GM12878 (cell line): ENCODE data around the gene KIF5A. TPM values are rescaled to one million over a fixed set of nuclear protein-coding genes. Genes with fewer than 3 reads are reported as not detected.

Source experiments
- CBFB ChIP-seq: IDR thresholded peaks from 2 replicates; pipeline ENCODE4 v1.6.1; 2016; ENCODE audit warnings: antibody characterized with exemption, low read depth
- EED ChIP-seq: sonication (generic); IDR thresholded peaks from 2 replicates; pipeline ENCODE4 v1.6.1; 2016; ENCODE audit warnings: antibody characterized with exemption, low read depth
- HCFC1 ChIP-seq: fragments of 150-350 bp; IDR thresholded peaks from 2 replicates; pipeline ENCODE4 v1.6.1; 2014; ENCODE audit warnings: low read length
- IKZF2 ChIP-seq, 2 experiments: fragments of 450-650 bp; IDR thresholded peaks; 2 replicates each; pipeline ENCODE4 v1.6.1; 2017; ENCODE audit warnings: mild to moderate bottlenecking in 2 of 2, moderate library complexity in 2 of 2
- JUNB ChIP-seq: IDR thresholded peaks from 2 replicates; pipeline ENCODE4 v1.6.1; 2016; ENCODE audit warnings: antibody characterized with exemption, mild to moderate bottlenecking
- KAT2A ChIP-seq: conservative IDR thresholded peaks from 2 replicates; pipeline ENCODE4 v1.6.1; 2011; ENCODE audit warnings: low read depth, low read length; ENCODE audit not compliant: control insufficient read depth
- KLF5 ChIP-seq: fragments of 450-650 bp; IDR thresholded peaks from 2 replicates; pipeline ENCODE4 v1.6.1; 2014; ENCODE audit warnings: mild to moderate bottlenecking; ENCODE audit not compliant: partially characterized antibody
- MEF2B ChIP-seq: fragments of 450-650 bp; IDR thresholded peaks from 2 replicates; pipeline ENCODE4 v1.6.1; 2018; ENCODE audit warnings: mild to moderate bottlenecking, moderate library complexity; ENCODE audit not compliant: partially characterized antibody, poor library complexity, severe bottlenecking
- NFXL1 ChIP-seq: fragments of 450-650 bp; IDR thresholded peaks from 2 replicates; pipeline ENCODE4 v1.6.1; 2017; ENCODE audit warnings: antibody characterized with exemption, mild to moderate bottlenecking, borderline replicate concordance
- NFYA ChIP-seq: IDR thresholded peaks from 2 replicates; pipeline ENCODE4 v1.6.1; 2011; ENCODE audit warnings: low read depth, mild to moderate bottlenecking, low read length, improper control_type of control experiment, borderline replicate concordance
- NR2C2 ChIP-seq: IDR thresholded peaks from 2 replicates; pipeline ENCODE4 v1.6.1; 2011; ENCODE audit warnings: borderline replicate concordance, low read depth; ENCODE audit not compliant: control insufficient read depth, insufficient read length
- PAX5 ChIP-seq: IDR thresholded peaks from 2 replicates; pipeline ENCODE4 v1.6.1; 2011; ENCODE audit warnings: low read depth, low read length, borderline replicate concordance
- POLR2AphosphoS2 ChIP-seq: IDR thresholded peaks from 2 replicates; pipeline ENCODE4 v1.6.1; 2011; ENCODE audit warnings: low read depth, mild to moderate bottlenecking, low read length, improper control_type of control experiment, moderate library complexity
- POLR2AphosphoS5 ChIP-seq: IDR thresholded peaks from 2 replicates; pipeline ENCODE4 v1.6.1; 2011; ENCODE audit warnings: mild to moderate bottlenecking, low read length, inconsistent platforms
- RB1 ChIP-seq: fragments of 450-650 bp; formaldehyde crosslinking; IDR thresholded peaks from 2 replicates; pipeline ENCODE4 v1.6.1; 2017; ENCODE audit warnings: mild to moderate bottlenecking, borderline replicate concordance
- SIN3A ChIP-seq: IDR thresholded peaks from 2 replicates; pipeline ENCODE4 v1.6.1; 2012; ENCODE audit warnings: low read depth, low read length, improper control_type of control experiment
- SREBF2 ChIP-seq: IDR thresholded peaks from 2 replicates; pipeline ENCODE4 v1.6.1; 2012; ENCODE audit warnings: mild to moderate bottlenecking, low read length
- ZBTB4 ChIP-seq: fragments of 450-650 bp; formaldehyde crosslinking; IDR thresholded peaks from 2 replicates; pipeline ENCODE4 v1.4.0; 2022; ENCODE audit warnings: mild to moderate bottlenecking, moderate library complexity
- ZNF274 ChIP-seq: IDR thresholded peaks from one replicate; pipeline ENCODE4 v1.8.0; 2011; ENCODE audit not compliant: insufficient read length, insufficient read depth
- ZNF384 ChIP-seq: IDR thresholded peaks from 2 replicates; pipeline ENCODE4 v1.6.1; 2012; ENCODE audit warnings: low read depth, mild to moderate bottlenecking, low read length, improper control_type of control experiment, borderline replicate concordance
- ZSCAN29 ChIP-seq: fragments of 450-650 bp; IDR thresholded peaks from 2 replicates; pipeline ENCODE4 v1.6.1; 2017; ENCODE audit warnings: mild to moderate bottlenecking, moderate library complexity
- polyA plus RNA-seq, 11 experiments: library from polyadenylated mRNA; depleted of rRNA in 4 of 11; unstranded in 6 of 11; stranded (reverse) in 5 of 11; fragments of >200 nt; fragmentation: Nextera tagmentation in 4 of 11; fragmentation: Illumina TruSeq in 1 of 11; extraction: Ambion mirVana in 4 of 11; extraction: Trizol in 1 of 11; gene quantifications; 1 replicate in 1 of 11; 2 replicates in 10 of 11; pipeline versions ENCODE4 v1.2.1 to v1.2.3, GENCODE V29; 2011 to 2016; ENCODE audit warnings: inconsistent platforms in 2 of 11, missing spikeins in 2 of 11, low read depth in 1 of 11
- total RNA-seq, 4 experiments: library from RNA; depleted of rRNA in 3 of 4; stranded (reverse); fragments of >200 nt in 3 of 4; fragmentation: Illumina TruSeq in 1 of 4; extraction: Trizol in 1 of 4; gene quantifications; 2 replicates each; pipeline versions ENCODE4 v1.2.1 to v1.2.3, GENCODE V29; 2013 to 2021
- TF ChIP-seq, protein P1 (sequence below): fragments of 450-650 bp; IDR thresholded peaks from 2 replicates; pipeline ENCODE4 v1.6.1; 2017; ENCODE audit warnings: mild to moderate bottlenecking, moderate library complexity

Gene KIF5A
- total and polyA plus RNA-seq, 10 of the 15 experiments (the other 5 are each of a cell fraction or from before 2014, with no cell fraction given) = 0.35 to 2.9 (median 0.97) TPM

DNA sequence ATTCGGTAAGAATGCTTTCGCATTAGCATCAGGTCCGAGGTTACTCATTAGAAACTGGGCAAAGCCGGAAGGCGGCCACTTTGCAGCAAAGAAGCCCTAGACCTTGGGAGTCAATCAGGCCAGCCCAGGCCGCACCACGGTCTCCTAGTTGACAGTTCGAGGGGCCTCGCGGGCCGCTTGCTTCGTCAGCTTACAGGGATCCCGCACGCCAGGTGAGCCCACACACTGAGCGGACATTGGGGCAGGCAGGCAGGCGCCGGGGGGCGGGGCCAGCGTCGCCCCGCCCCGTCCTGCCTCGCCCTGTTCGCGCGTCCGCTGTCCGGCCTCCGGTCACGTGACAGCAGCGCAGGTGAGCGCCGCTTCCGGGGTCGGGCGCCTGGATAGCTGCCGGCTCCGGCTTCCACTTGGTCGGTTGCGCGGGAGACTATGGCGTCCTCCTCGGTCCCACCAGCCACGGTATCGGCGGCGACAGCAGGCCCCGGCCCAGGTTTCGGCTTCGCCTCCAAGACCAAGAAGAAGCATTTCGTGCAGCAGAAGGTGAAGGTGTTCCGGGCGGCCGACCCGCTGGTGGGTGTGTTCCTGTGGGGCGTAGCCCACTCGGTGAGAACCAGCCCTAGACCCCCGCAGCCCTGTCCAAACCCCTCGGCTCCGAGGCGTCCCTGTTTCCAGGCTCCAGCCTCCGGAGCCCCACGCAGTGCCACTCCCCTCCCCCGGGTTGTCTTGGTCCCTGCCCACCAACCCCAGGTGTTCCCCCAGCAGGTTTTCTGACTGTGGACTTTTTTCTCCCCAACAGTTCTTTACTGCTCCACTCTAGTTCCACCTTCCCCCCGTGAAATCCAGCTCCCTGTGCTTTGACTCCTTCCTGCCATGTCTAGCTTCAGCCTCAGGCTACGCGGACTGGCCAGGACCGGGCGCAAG, 41.3 kb downstream of the KIF5A start, which contains the start of gene PIP4K2C (continued):
- no peak for TF ChIP-seq NFYA
- TF ChIP-seq SIN3A = peak; percentile 93
- TF ChIP-seq NFXL1 = no peak
- no peak for TF ChIP-seq NR2C2
- no peak for TF ChIP-seq ZNF274
- no peak; the same call in 1 of the 2 replicates for TF ChIP-seq POLR2AphosphoS2
- TF ChIP-seq MEF2B = no peak
- TF ChIP-seq, protein P1, sequence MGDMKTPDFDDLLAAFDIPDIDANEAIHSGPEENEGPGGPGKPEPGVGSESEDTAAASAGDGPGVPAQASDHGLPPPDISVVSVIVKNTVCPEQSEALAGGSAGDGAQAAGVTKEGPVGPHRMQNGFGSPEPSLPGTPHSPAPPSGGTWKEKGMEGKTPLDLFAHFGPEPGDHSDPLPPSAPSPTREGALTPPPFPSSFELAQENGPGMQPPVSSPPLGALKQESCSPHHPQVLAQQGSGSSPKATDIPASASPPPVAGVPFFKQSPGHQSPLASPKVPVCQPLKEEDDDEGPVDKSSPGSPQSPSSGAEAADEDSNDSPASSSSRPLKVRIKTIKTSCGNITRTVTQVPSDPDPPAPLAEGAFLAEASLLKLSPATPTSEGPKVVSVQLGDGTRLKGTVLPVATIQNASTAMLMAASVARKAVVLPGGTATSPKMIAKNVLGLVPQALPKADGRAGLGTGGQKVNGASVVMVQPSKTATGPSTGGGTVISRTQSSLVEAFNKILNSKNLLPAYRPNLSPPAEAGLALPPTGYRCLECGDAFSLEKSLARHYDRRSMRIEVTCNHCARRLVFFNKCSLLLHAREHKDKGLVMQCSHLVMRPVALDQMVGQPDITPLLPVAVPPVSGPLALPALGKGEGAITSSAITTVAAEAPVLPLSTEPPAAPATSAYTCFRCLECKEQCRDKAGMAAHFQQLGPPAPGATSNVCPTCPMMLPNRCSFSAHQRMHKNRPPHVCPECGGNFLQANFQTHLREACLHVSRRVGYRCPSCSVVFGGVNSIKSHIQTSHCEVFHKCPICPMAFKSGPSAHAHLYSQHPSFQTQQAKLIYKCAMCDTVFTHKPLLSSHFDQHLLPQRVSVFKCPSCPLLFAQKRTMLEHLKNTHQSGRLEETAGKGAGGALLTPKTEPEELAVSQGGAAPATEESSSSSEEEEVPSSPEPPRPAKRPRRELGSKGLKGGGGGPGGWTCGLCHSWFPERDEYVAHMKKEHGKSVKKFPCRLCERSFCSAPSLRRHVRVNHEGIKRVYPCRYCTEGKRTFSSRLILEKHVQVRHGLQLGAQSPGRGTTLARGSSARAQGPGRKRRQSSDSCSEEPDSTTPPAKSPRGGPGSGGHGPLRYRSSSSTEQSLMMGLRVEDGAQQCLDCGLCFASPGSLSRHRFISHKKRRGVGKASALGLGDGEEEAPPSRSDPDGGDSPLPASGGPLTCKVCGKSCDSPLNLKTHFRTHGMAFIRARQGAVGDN = peak; percentile 80
- no peak for TF ChIP-seq KAT2A
- TF ChIP-seq CBFB = no peak
- peak; percentile 44 for TF ChIP-seq KLF5
- peak; percentile 68; the same call in 1 of the 2 replicates for TF ChIP-seq RB1
- peak; percentile 37; the same call in 1 of the 2 replicates for TF ChIP-seq HCFC1
- TF ChIP-seq PAX5 = no peak
- no peak for TF ChIP-seq EED
- peak; percentile 88 for TF ChIP-seq POLR2AphosphoS5
- TF ChIP-seq JUNB = no peak
- no peak for TF ChIP-seq SREBF2
- no peak for TF ChIP-seq ZNF384
- no peak for TF ChIP-seq ZSCAN29
- TF ChIP-seq ZBTB4 = peak; percentile 87; the same call in 1 of the 2 replicates
- TF ChIP-seq IKZF2 (IDR thresholded peaks at IDR 0.05) = no peak
